ENCODE measurements around the gene ACSF3. TPM values are rescaled to one million over a fixed set of nuclear protein-coding genes. Genes with fewer than 3 reads are reported as not detected.
"Not testable (repeated sequence)": the region's sequence is repeated elsewhere in the genome, so short reads cannot be mapped to it uniquely, and the experiment has no call there.

The ACSF3 gene
- total and polyA plus RNA-seq, 5 experiments from 2014 or later = 21.3 to 64.4 (median 44.7) TPM

DNA sequence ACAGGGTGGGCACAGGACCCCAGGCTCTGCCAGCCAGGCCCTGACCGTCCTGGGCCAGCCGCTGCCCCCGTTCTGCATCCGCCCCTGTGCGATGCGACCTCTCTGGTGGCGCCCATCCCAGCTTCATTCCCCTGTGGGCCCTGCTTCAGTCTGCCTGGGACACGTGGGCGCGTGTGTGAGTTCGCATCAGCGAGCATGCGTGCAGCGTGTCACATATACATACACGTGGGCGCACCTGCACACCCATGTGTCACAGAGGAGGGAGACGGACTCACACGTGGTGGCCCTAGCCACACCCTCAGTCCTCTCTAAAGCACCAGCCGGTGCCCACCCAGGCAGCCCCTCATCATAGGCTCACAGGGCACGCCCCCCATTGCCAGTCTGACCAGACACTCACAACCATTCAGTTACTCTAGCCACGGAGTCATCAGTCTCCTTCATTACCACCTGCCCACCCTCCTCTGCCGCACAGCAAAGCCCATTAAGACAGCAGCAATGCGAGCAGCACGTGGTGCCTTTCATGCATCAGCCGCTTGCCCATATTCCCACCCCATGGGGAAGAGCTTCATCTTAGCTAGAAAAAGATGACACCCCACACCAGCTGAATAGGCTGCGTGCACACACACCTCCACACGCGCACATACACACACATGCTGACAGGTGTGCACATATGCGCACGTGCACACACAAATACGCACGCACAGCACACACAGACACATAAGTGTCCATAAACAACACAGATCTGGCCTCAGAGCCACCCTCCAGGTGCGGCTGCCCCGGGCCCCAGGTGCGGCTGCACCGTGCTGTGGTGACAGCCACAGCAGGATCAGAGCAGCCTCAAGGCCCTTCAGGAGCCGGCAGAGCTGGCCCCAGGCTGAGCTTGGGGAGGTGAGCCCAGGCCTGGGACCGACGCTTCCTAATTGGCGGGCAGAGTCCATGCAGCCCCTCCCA is 68.4 kb downstream of the ACSF3 start:
- no peak overlapping the region for H3K4me3 Mint-ChIP-seq
- DNase-seq (no peak), ATAC-seq (no peak)
- H3K4me1 Mint-ChIP-seq = peaks cover 0 to 12% (median 3%) of the 10 kb centered on the region in 4 donors
- H3K27me3 Mint-ChIP-seq = no peaks in the 10 kb centered on the region
- POLR2A ChIA-PET = interaction anchor here (0.6 kb wide), 1 partner anchor 69 kb away, joined by 4 read pairs; no protein-coding TSS in a partner anchor
- peak overlapping the region in 3 of 10 donors; percentile 74 to 94 (median 84) for H3K27ac Mint-ChIP-seq
- H3K36me3 Mint-ChIP-seq = no peaks in the 10 kb centered on the region
- H3K9me3 Mint-ChIP-seq = no peaks in the 10 kb centered on the region

DNA sequence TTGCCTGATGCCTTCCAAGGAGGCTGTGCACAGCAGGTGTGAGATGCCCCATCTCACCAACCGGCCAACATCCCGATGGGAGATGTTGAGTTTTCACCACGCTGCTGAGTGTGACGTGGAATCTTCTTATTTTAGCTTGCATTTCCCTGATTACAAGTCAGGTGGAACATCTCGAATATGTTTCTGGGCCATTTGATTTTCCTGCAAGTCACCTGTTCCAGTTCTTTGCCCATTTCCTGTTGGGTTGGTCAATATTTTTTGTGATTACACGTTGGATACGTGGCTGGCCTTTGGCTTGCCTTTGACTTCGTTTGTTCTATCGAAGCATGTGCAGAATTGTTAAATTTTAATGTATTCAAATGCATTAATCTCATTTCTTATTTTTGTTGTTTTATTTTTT is 69.6 kb downstream of the ACSF3 start:
- Mint-ChIP-seq H3K27ac (no peak overlapping the region), H3K4me1 (peaks cover 0 to 6% (median 3%) of the 10 kb centered on the region in 4 donors), H3K36me3 (no peaks in the 10 kb centered on the region), H3K27me3 (no peaks in the 10 kb centered on the region), H3K9me3 (no peaks in the 10 kb centered on the region), H3K4me3 (no peak overlapping the region)
- POLR2A ChIA-PET = interaction anchor here (0.7 kb wide), 1 partner anchor 128 kb away, joined by 4 read pairs; no protein-coding TSS in a partner anchor
- ATAC-seq = no peak
- DNase-seq = no peak

DNA sequence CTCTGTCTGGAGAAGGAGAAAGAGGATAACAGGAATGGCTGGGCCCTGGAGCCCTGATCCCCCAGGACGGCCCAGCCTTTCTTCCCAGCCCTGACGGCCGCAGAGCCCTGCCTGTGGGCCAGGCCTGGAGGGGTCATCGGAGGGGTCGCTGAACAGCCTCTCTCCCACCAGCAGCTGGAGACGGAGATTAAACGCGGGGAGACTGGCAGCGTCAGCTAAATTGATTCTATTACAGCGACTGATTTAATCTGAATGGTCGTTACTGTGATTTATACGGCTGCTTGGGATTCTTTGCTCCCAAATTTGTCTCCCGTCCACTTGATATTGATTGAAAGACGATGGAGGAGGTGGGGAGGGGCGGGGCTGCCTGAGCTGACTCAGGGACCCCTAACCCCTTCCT is 70.8 kb downstream of the ACSF3 start:
- POLR2A ChIA-PET = interaction anchor here (1.0 kb wide), 2 partner anchors 9 to 12 kb away, joined by 3 read pairs; no protein-coding TSS in a partner anchor
- ATAC-seq (no peak), DNase-seq (no peak)
- Mint-ChIP-seq H3K9me3 (no peaks in the 10 kb centered on the region), H3K27ac (peak overlapping the region in 1 of 10 donors; percentile 80), H3K36me3 (no peaks in the 10 kb centered on the region), H3K4me3 (no peak overlapping the region), H3K27me3 (no peaks in the 10 kb centered on the region), H3K4me1 (peaks cover 0 to 5% (median 2%) of the 10 kb centered on the region in 4 donors)

DNA sequence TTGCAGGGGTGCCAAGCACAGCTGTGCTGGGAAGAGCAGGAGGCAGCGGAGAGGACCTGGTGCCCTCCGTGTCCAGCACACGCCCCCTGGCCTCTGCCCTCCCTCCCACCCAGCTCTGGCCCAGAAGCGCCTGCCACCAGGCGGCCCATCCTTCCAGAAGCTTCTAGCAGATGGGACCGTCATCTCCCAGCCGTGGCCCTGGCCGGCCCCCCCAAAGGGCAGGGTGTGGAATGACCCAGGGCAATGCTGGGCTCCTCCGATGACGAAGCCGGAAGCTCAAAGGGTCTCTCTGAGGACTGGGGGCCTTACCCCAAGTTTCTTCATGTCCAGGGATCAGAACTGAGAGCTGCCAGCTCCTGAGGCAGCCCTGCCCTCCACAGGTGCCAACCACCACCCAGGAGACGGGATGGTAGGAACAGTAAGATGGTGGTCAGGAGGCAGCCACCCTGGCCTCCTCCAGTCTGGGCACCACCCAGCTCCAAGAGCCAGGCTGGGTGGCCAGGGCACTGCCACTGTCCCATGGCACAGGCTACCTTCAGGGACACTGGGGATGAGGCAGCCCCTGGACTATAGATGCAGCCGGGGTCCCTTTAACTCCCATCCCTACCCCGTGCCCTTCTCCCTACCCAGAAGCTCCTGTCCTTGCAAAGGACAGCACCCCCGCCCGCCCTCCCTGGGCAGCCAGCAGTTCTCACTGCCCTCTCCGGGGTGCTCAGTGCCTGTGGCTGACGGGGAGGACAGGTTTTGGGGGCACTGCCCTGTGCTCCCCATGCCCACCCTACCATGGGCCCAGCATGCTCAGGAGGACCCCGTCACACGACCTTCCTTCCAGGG is 71.4 kb downstream of the ACSF3 start:
- DNase-seq (no peak), ATAC-seq (no peak)
- H3K4me1 Mint-ChIP-seq = peaks cover 0 to 5% (median 2%) of the 10 kb centered on the region in 4 donors
- H3K27ac Mint-ChIP-seq = no peak overlapping the region
- H3K9me3 Mint-ChIP-seq = no peaks in the 10 kb centered on the region
- no peak overlapping the region for H3K4me3 Mint-ChIP-seq
- no peaks in the 10 kb centered on the region for H3K27me3 Mint-ChIP-seq
- H3K36me3 Mint-ChIP-seq = no peaks in the 10 kb centered on the region
- POLR2A ChIA-PET = interaction anchor here (1.0 kb wide), 2 partner anchors 8 to 12 kb away, joined by 3 read pairs; no protein-coding TSS in a partner anchor

DNA sequence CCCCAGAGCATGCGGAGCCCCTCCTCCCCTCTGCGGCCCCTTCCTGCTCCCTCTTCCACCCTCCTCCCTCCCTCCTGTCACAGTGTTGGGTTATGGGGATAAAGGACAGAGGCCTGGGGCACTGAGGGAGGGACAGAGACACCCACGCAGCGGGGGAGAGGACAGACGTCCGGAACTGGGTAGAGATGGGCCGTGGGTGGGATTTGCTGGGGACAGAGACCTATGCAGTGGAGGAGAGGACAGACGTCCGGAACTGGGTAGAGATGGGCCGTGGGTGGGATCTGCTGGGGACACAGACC is 72.0 kb downstream of the ACSF3 start:
- H3K27me3 Mint-ChIP-seq, H3K4me1 Mint-ChIP-seq, H3K4me3 Mint-ChIP-seq, H3K9me3 Mint-ChIP-seq, ATAC-seq, DNase-seq, H3K36me3 Mint-ChIP-seq: not testable (repeated sequence)
- POLR2A ChIA-PET = interaction anchor here (1.0 kb wide), 1 partner anchor 11 kb away, joined by 3 read pairs; no protein-coding TSS in a partner anchor
- H3K27ac Mint-ChIP-seq = peak overlapping the region in 1 of 10 donors; percentile 59

DNA sequence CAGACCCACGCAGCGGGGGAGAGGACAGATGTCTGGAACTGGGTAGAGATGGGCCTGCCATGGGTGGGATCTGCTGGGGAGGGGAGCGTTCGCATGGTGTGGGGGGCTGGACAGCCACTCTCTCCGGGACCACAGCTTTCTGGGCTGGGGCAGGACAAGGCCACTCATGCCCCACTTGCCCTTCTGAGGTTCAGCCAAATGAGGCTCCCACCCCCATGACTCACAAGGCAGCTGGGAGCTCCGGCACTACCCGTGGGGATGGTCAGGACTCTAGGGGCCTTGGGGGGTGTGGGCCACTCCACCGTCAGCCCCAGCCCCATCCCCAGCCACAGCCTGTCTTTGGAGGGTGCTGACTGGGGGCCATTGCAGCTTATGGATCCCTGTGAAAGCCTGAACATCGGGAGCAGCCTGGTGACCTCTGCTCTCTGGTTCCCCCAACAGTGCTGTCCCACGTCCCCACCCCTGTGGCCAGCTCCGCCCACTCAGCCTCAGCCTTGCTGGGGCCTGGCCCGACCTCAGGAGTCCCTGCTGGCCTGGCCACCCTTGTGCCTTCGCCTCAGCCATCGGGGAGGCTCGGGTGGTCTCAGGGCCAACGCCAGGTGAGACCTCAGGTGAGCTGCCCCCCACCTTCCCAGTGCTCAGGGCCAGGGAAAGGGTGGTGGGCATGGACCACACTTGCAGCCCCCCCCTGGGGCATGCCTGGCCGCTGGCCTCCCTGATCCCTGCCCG is 73.2 kb downstream of the ACSF3 start:
- ATAC-seq (no peak), DNase-seq (no peak)
- no peaks in the 10 kb centered on the region for H3K36me3 Mint-ChIP-seq
- H3K27me3 Mint-ChIP-seq = no peaks in the 10 kb centered on the region
- no peak overlapping the region for H3K4me3 Mint-ChIP-seq
- H3K27ac Mint-ChIP-seq = peak overlapping the region in 1 of 10 donors; percentile 49
- H3K9me3 Mint-ChIP-seq = no peaks in the 10 kb centered on the region
- POLR2A ChIA-PET = interaction anchor here (1.1 to 1.7 kb wide), 4 partner anchors 11 to 429 kb away, joined by 3 to 5 read pairs (median 4); no protein-coding TSS in a partner anchor
- peaks cover 8 to 10% (median 9%) of the 10 kb centered on the region in 4 donors for H3K4me1 Mint-ChIP-seq

DNA sequence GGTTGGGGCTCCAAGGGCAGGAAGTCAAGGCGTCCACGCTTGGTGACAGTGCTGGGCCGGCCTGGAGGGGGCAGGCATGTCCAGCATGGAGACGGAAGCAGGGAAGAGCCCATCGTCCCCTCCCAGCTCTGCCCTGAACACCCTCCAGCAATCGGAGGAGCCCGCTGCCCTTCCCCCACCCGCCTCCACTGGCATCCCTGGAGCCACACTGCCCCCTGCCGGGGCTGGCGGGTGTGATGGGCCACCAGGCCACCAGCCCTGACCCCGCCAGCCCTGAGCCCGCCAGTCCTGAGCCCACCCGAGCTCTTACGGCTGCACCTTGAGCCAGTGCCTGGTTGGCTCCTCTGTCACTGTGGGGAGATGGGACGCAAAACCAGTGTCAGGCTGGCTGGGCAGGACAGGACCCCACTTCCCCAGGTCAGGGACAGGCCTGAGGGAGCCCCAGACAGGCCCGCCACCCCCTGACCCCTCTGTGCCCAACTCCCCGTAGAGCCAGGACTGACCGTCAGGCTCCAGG is 73.8 kb downstream of the ACSF3 start:
- POLR2A ChIA-PET = interaction anchor here (1.1 to 1.7 kb wide), 4 partner anchors 11 to 430 kb away, joined by 3 to 5 read pairs (median 4); no protein-coding TSS in a partner anchor
- no peaks in the 10 kb centered on the region for H3K9me3 Mint-ChIP-seq
- H3K27me3 Mint-ChIP-seq = no peaks in the 10 kb centered on the region
- no peak overlapping the region for H3K4me3 Mint-ChIP-seq
- peaks cover 5 to 10% (median 9%) of the 10 kb centered on the region in 4 donors for H3K4me1 Mint-ChIP-seq
- H3K27ac Mint-ChIP-seq = peak overlapping the region in 1 of 10 donors; percentile 49
- ATAC-seq = peak; percentile 26
- DNase-seq = peak; percentile 65 to 92 (median 84)
- no peaks in the 10 kb centered on the region for H3K36me3 Mint-ChIP-seq

DNA sequence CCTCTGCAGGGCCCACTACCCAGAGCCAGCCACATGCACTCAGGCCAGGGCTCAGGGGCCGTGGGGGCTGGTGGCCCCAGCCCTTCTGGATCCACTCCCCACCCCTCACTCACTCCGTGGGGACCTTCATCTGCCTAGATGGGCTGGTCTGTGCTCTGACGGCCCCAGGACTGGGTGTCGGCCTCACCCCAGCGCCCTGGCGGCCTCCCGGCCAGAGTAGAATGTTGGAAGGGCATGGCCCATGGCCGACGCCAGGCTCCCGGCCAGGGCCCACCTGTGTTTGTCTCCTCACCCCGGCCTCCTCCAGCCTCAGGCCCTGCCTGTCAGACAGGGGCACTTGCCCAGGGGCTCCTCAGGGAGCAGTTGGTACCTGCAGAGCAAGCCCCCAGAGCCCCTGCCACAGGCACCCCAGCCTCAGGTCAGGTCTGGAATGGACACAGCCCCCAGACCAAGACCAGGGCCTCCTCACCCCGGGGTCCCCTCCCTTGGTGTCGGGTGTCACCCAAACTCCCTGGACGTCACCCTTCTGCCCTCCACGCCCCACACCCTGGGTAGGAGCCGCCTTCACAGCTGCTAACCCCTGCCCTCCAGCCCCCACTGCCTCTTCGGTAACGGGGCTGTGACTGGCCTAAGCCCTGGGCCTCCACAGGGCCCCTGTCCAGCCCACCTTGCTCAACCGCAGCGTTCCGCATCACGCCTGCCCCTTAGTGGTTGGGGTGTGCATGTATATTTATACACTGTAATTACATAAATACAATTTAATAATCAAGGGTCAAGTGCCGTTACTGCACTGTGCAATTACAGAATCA is 74.9 kb downstream of the ACSF3 start:
- no peaks in the 10 kb centered on the region for H3K9me3 Mint-ChIP-seq
- POLR2A ChIA-PET = interaction anchor here (1.7 kb wide), 1 partner anchor 315 kb away, joined by 3 read pairs; no protein-coding TSS in a partner anchor
- H3K27ac Mint-ChIP-seq = peak overlapping the region in 1 of 10 donors; percentile 67
- DNase-seq (no peak), ATAC-seq (no peak)
- no peaks in the 10 kb centered on the region for H3K27me3 Mint-ChIP-seq
- H3K4me3 Mint-ChIP-seq = no peak overlapping the region
- peaks cover 6 to 10% (median 9%) of the 10 kb centered on the region in 4 donors for H3K4me1 Mint-ChIP-seq
- H3K36me3 Mint-ChIP-seq = no peaks in the 10 kb centered on the region

DNA sequence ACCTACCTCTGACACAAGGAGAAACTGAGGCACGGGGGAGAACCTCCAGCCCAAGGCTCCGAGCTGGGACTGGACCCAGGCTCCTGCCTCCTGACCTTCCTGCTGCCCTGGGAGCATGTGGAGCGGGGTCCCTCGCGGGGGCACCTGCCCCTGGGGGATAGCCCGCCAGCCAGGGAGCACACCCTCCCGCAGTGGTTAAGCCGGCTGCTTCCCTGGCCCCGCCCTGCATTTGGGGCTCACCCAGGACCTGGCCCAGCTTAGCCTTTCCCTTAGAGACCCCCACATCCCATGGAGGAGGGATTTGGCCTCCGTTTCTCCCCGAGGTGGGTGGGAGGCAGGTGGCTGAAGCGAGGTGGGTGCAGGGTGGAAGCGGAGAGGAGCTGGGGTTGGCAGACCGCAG is 76.1 kb downstream of the ACSF3 start:
- Mint-ChIP-seq H3K27me3 (no peaks in the 10 kb centered on the region), H3K27ac (no peak overlapping the region), H3K4me3 (no peak overlapping the region), H3K4me1 (peaks cover 6 to 10% (median 9%) of the 10 kb centered on the region in 4 donors), H3K9me3 (no peaks in the 10 kb centered on the region), H3K36me3 (no peaks in the 10 kb centered on the region)
- ATAC-seq (no peak), DNase-seq (no peak)
- POLR2A ChIA-PET = interaction anchor here (0.7 kb wide), 1 partner anchor 13 kb away, joined by 3 read pairs; no protein-coding TSS in a partner anchor

DNA sequence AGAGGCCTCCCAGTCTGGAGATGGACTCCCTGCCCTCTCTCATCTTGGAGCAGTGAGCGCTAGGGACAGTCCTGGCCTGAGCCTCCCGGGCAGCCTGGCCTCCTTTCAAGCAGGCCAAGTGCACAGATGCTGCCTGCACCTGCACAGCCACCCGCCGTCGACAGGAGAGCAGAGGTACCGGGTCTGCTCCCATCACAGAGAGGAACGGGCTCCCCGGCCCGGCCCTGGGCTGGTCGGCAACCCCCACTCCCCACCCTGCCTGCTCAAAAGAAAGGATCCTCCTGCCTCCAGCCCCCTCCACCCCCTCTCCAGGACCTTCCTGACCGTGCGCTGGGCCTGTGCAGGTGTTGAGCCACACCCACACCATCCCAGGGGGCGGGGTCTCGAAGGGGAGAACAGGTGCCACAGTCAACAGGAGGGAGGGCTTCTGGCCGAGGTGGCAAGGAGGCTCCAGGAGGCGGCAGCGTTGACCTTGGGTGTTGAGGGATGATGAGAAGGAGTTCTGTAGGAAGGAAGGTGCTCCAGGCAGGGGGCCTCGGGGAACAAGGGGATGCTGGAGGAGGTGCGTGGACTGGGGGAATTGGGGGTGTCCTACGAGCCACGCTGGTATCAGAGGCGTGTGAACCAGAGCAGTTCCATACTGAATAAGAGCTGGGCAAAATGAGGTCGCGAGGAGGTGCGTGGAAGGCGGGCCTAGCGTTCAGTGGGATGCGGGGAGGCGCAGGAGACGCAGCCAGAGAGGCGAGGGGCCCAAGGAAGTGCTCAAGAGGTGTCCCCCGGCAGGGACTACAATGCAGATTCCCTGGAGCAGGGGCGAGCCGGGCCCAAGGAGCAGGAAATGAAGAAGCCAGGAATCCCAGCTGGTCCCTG is 76.9 kb downstream of the ACSF3 start:
- no peak for DNase-seq
- H3K27ac Mint-ChIP-seq = peak overlapping the region in 6 of 10 donors; percentile 9 to 75 (median 38)

More for the DNA sequence above, 76.9 kb downstream of the ACSF3 start:
- peak overlapping the region; percentile 57 to 82 (median 72) for H3K4me3 Mint-ChIP-seq
- no peaks in the 10 kb centered on the region for H3K36me3 Mint-ChIP-seq
- H3K9me3 Mint-ChIP-seq = no peaks in the 10 kb centered on the region
- no peaks in the 10 kb centered on the region for H3K27me3 Mint-ChIP-seq
- POLR2A ChIA-PET = interaction anchor here (0.6 to 1.2 kb wide), 8 partner anchors 11 to 1406 kb away, joined by 3 to 5 read pairs (median 4); partner anchors contain the start of genes ACSF3, GALNS and TRAPPC2L
- ATAC-seq = peak in 1 of 2 donors; percentile 15
- peaks cover 6 to 11% (median 9%) of the 10 kb centered on the region in 4 donors for H3K4me1 Mint-ChIP-seq
